DND-41 (cell line): ENCODE measurements around the gene DDIT3.
A peak's percentile ranks its signal among the peaks of the same experiment; 100 is the strongest.

Source experiments
- ATAC-seq: fragments of 200-7000 bp; cut with Tn5 transposase; 3 replicates; pipeline ENCODE4 v1.9.1; 2021; ENCODE audit warnings: low read depth; ENCODE audit not compliant: insufficient read depth
- DNase-seq: peaks from one replicate; pipeline ENCODE4 v3.0.0-alpha.2; 2020
- H2AFZ ChIP-seq: 2 replicates; pipeline ENCODE4 v1.6.0; 2012; ENCODE audit warnings: low read depth, low read length
- H3K27ac ChIP-seq: 2 replicates; pipeline ENCODE4 v1.5.1; 2012; ENCODE audit warnings: low read length, inconsistent platforms
- H3K27me3 ChIP-seq: fragments of 200-600 bp; sonication (generic); 2 replicates; pipeline ENCODE4 v1.6.0; 2012; ENCODE audit warnings: low read length, mild to moderate bottlenecking, inconsistent platforms; ENCODE audit not compliant: insufficient read depth, poor library complexity
- H3K36me3 ChIP-seq: 2 replicates; pipeline ENCODE4 v1.5.1; 2012; ENCODE audit warnings: low read length, inconsistent platforms; ENCODE audit not compliant: insufficient read depth
- H3K4me1 ChIP-seq: 2 replicates; pipeline ENCODE4 v1.5.1; 2012; ENCODE audit warnings: mild to moderate bottlenecking, low read length; ENCODE audit not compliant: insufficient read depth
- H3K4me2 ChIP-seq: 2 replicates; pipeline ENCODE4 v1.6.0; 2012; ENCODE audit warnings: mild to moderate bottlenecking, moderate library complexity, low read length, inconsistent platforms; ENCODE audit not compliant: insufficient read depth
- H3K4me3 ChIP-seq, 2 experiments: fragments of 200-600 bp in 1 of 2; shearing (Covaris generic) in 1 of 2; 2 replicates each; pipeline ENCODE4 v1.5.1; 2012 to 2016; ENCODE audit warnings: inconsistent platforms in 2 of 2, low read length in 2 of 2, mild to moderate bottlenecking in 2 of 2, low read depth in 1 of 2, moderate library complexity in 1 of 2
- H3K79me2 ChIP-seq: 2 replicates; pipeline ENCODE4 v1.6.0; 2012; ENCODE audit warnings: low read length, inconsistent platforms; ENCODE audit not compliant: insufficient read depth
- H3K9ac ChIP-seq: 2 replicates; pipeline ENCODE4 v1.6.0; 2012; ENCODE audit warnings: low read depth, mild to moderate bottlenecking, inconsistent platforms, low read length, moderate library complexity
- H3K9me3 ChIP-seq: 2 replicates; pipeline ENCODE4 v1.5.1; 2012; ENCODE audit warnings: low read length, moderate library complexity, mild to moderate bottlenecking, inconsistent platforms; ENCODE audit not compliant: insufficient read depth, severe bottlenecking
- H4K20me1 ChIP-seq: 2 replicates; pipeline ENCODE4 v1.6.0; 2012; ENCODE audit warnings: low read length; ENCODE audit not compliant: insufficient read depth
- CTCF ChIP-seq: IDR thresholded peaks from 2 replicates; pipeline ENCODE4 v1.5.1; 2012; ENCODE audit warnings: borderline replicate concordance, low read length, moderate library complexity, mild to moderate bottlenecking; ENCODE audit not compliant: poor library complexity, severe bottlenecking; ENCODE audit errors: extremely low read depth
- EZH2 ChIP-seq: IDR thresholded peaks from 3 replicates; pipeline ENCODE4 v1.6.1; 2012; ENCODE audit warnings: borderline replicate concordance, low read depth, mild to moderate bottlenecking, moderate library complexity, low read length, inconsistent platforms; ENCODE audit not compliant: severe bottlenecking

DDIT3 gene

DNA sequence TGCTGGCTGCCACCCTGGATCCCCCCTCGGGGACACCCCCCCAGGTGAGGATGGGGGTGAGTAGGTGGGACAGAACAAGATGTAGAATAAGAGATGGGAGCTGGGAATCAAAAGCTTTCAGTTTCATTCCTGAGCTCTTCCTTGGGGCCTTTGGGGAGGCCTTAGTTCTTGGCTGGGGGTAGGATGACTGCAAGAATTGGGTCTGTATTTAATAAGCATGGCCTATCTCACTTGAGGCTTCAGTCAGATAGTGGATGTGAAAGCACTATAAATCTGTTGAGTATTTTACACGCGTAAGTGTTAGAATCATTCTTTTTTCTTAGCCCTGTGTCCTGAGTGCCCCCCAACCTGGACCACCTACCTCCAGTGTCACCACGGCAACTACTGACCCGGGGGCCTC lies 6.9 kb upstream of the DDIT3 start:
- Histone ChIP-seq H4K20me1 (peaks cover 33% of the 10 kb centered on the region), H3K4me2 (peak overlapping the region; percentile 15; the same call in 1 of the 2 replicates), H3K79me2 (peaks cover 50% of the 10 kb centered on the region), H3K36me3 (peaks cover 85% of the 10 kb centered on the region), H3K27ac (no peak overlapping the region), H3K9me3 (no peaks in the 10 kb centered on the region), H3K27me3 (no peaks in the 10 kb centered on the region), H2AFZ (no peak overlapping the region), H3K9ac (no peak overlapping the region), H3K4me1 (peaks cover 39% of the 10 kb centered on the region), H3K4me3 (no peak overlapping the region)
- DNase-seq (no peak), ATAC-seq (no peak)
- no peak for TF ChIP-seq CTCF
- TF ChIP-seq EZH2, result no peak

DNA sequence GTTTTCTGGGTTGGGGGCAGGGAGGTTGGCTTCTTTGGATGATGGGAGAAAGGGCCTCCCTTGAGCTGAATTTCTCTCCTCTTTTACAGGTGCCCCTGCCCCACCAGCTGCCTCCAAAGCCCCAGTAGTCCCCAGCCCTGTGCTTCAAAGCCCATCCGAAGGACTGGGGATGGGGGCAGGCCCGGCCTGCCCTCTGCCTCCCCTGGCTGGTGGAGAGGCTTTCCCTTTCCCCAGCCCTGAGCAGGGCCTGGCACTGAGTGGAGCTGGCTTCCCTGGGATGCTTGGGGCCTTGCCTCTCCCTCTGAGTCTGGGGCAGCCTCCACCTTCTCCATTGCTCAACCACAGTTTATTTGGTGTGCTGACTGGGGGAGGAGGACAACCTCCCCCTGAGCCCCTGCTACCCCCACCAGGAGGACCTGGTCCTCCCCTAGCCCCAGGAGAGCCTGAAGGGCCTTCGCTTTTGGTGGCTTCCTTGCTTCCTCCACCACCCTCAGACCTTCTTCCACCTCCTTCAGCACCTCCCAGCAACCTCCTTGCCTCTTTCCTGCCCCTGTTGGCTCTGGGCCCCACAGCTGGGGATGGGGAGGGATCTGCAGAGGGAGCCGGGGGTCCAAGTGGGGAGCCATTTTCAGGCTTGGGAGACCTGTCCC lies 6.3 kb upstream of the DDIT3 start:
- Histone ChIP-seq H3K79me2 (peaks cover 50% of the 10 kb centered on the region), H3K9ac (no peak overlapping the region), H3K4me1 (peaks cover 45% of the 10 kb centered on the region), H3K27ac (peak overlapping the region; percentile 3; the same call in 1 of the 2 replicates), H3K4me2 (no peak overlapping the region), H3K9me3 (no peaks in the 10 kb centered on the region), H3K4me3 (no peak overlapping the region), H3K36me3 (peaks cover 79% of the 10 kb centered on the region), H4K20me1 (peaks cover 33% of the 10 kb centered on the region), H3K27me3 (no peaks in the 10 kb centered on the region), H2AFZ (no peak overlapping the region)
- ATAC-seq (no peak), DNase-seq (no peak)
- TF ChIP-seq CTCF, result no peak
- TF ChIP-seq EZH2, result no peak

DNA sequence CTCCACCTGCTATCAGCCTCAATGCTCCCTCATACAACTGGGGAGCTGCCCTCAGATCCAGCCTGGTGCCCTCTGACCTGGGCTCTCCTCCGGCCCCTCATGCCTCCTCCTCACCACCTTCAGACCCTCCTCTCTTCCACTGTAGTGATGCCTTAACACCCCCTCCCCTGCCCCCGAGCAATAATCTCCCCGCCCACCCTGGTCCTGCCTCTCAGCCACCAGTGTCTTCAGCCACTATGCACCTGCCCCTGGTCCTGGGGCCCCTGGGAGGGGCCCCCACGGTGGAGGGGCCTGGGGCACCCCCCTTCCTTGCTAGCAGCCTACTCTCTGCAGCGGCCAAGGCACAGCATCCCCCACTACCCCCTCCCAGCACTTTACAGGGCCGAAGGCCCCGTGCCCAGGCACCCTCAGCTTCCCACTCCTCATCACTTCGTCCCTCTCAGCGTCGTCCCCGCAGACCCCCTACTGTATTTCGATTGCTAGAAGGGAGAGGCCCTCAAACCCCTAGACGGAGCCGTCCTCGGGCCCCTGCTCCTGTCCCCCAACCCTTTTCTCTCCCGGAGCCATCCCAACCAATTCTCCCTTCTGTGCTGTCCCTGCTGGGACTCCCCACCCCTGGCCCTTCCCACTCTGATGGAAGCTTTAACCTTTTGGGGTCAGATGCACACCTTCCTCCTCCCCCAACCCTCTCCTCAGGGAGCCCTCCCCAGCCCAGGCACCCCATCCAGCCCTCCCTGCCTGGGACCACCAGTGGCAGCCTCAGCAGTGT lies 5.5 kb upstream of the DDIT3 start:
- peaks cover 50% of the 10 kb centered on the region for H3K79me2 ChIP-seq
- no peak overlapping the region for H2AFZ ChIP-seq
- H3K27me3 ChIP-seq, result no peaks in the 10 kb centered on the region
- peak overlapping the region; percentile 72 for H3K4me2 ChIP-seq
- TF ChIP-seq EZH2, result no peak
- TF ChIP-seq CTCF, result no peak
- H3K27ac ChIP-seq, result no peak overlapping the region; the same call in 1 of the 2 replicates
- peaks cover 33% of the 10 kb centered on the region for H4K20me1 ChIP-seq
- H3K9me3 ChIP-seq, result no peaks in the 10 kb centered on the region
- no peak overlapping the region for H3K9ac ChIP-seq
- H3K36me3 ChIP-seq, result peaks cover 72% of the 10 kb centered on the region
- DNase-seq (no peak), ATAC-seq (no peak)
- H3K4me3 ChIP-seq, result no peak overlapping the region
- peaks cover 53% of the 10 kb centered on the region for H3K4me1 ChIP-seq
